PC-9 (cell line): ENCODE measurements around the gene SIRT3. TPM values are rescaled to one million over a fixed set of nuclear protein-coding genes. Genes with fewer than 3 reads are reported as not detected.

Experiments
- BruUV-seq: library from RNA; stranded (reverse); fragments of 400-500 nt; replicated peaks from 2 replicates; lab custom pipeline; 2021; lab: Mats Ljungman, UMichigan
- CTCF ChIA-PET: fragments of 300-600 bp; sonication (Branson Sonifier 250); formaldehyde crosslinking; loops from one replicate; lab custom pipeline; 2022; ENCODE audit warnings: antibody characterized with exemption; lab: Charles Lee
- POLR2A ChIA-PET: fragments of 300-600 bp; sonication (Branson Sonifier 250); formaldehyde crosslinking; loops from one replicate; lab custom pipeline; 2022; ENCODE audit warnings: antibody characterized with exemption; ENCODE audit not compliant: unreplicated experiment; lab: Charles Lee
- DNase-seq, 2 experiments: peaks; one replicate each; pipeline versions ENCODE4 v3.0.0 to v3.0.0-alpha.2; 2015 to 2022; ENCODE audit warnings: mixed read lengths in 1 of 2
- H2AFZ ChIP-seq: fragments of 200-600 bp; sonication (generic); 2 replicates; pipeline ENCODE4 v1.8.1; 2017; ENCODE audit warnings: antibody characterized with exemption
- H3F3A ChIP-seq: fragments of 200-600 bp; sonication (generic); 2 replicates; pipeline ENCODE4 v1.8.1; 2017; ENCODE audit warnings: antibody characterized with exemption, mild to moderate bottlenecking, low read depth; ENCODE audit not compliant: insufficient read depth
- H3K27ac ChIP-seq: fragments of 200-600 bp; sonication (generic); 2 replicates; pipeline ENCODE4 v1.6.1; 2016; ENCODE audit warnings: mixed run types
- H3K27me3 ChIP-seq: fragments of 200-600 bp; sonication (generic); 2 replicates; pipeline ENCODE4 v1.6.1; 2016; ENCODE audit warnings: low read depth, mixed run types; ENCODE audit not compliant: insufficient read depth
- H3K36me3 ChIP-seq: fragments of 200-600 bp; sonication (generic); 2 replicates; pipeline ENCODE4 v1.6.1; 2016; ENCODE audit warnings: low read depth, mixed run types
- H3K4me1 ChIP-seq: fragments of 200-600 bp; sonication (generic); replicated peaks from 2 replicates; pipeline ENCODE4 v1.6.1; 2016; ENCODE audit warnings: mixed run types; ENCODE audit not compliant: insufficient read depth
- H3K4me2 ChIP-seq: fragments of 200-600 bp; sonication (generic); 2 replicates; pipeline ENCODE4 v1.6.1; 2017; ENCODE audit warnings: mixed run types
- H3K4me3 ChIP-seq: fragments of 200-600 bp; sonication (generic); 2 replicates; pipeline ENCODE4 v1.6.1; 2016; ENCODE audit warnings: mixed run types
- H3K79me2 ChIP-seq: fragments of 200-600 bp; sonication (generic); 2 replicates; pipeline ENCODE4 v1.6.1; 2017; ENCODE audit warnings: low read depth, mixed run types
- H3K9me2 ChIP-seq: fragments of 200-600 bp; sonication (generic); 2 replicates; pipeline ENCODE4 v1.8.1; 2017; ENCODE audit warnings: mild to moderate bottlenecking; ENCODE audit not compliant: insufficient read depth
- H3K9me3 ChIP-seq: fragments of 200-600 bp; sonication (generic); 2 replicates; pipeline ENCODE4 v1.8.1; 2016; ENCODE audit warnings: low read depth; ENCODE audit not compliant: insufficient read depth
- H4K20me1 ChIP-seq: fragments of 200-600 bp; sonication (generic); 2 replicates; pipeline ENCODE4 v1.8.1; 2017; ENCODE audit not compliant: insufficient read depth
- EZH2 ChIP-seq: fragments of 200-600 bp; sonication (generic); IDR thresholded peaks from 2 replicates; pipeline ENCODE4 v1.8.0; 2017; ENCODE audit warnings: antibody characterized with exemption, low read depth
- intact Hi-C: fragments of 100-400 bp; cut with micrococcal nuclease; formaldehyde crosslinking; loops from one replicate; pipeline ENCODE4 v1.10.0; 2022; ENCODE audit not compliant: unreplicated experiment
- total RNA-seq: library from RNA; stranded (reverse); gene quantifications from 2 replicates; pipeline ENCODE4 v1.2.3, GENCODE V29; 2021
- TF ChIP-seq, protein P1 (sequence below): fragments of 200-600 bp; sonication (generic); conservative IDR thresholded peaks from 2 replicates; pipeline ENCODE4 v1.6.1; 2017; ENCODE audit warnings: mixed run types, antibody characterized with exemption, mild to moderate bottlenecking, moderate library complexity

SIRT3 gene
- total RNA-seq, 1 experiment from 2014 or later, result 26.0 TPM

DNA sequence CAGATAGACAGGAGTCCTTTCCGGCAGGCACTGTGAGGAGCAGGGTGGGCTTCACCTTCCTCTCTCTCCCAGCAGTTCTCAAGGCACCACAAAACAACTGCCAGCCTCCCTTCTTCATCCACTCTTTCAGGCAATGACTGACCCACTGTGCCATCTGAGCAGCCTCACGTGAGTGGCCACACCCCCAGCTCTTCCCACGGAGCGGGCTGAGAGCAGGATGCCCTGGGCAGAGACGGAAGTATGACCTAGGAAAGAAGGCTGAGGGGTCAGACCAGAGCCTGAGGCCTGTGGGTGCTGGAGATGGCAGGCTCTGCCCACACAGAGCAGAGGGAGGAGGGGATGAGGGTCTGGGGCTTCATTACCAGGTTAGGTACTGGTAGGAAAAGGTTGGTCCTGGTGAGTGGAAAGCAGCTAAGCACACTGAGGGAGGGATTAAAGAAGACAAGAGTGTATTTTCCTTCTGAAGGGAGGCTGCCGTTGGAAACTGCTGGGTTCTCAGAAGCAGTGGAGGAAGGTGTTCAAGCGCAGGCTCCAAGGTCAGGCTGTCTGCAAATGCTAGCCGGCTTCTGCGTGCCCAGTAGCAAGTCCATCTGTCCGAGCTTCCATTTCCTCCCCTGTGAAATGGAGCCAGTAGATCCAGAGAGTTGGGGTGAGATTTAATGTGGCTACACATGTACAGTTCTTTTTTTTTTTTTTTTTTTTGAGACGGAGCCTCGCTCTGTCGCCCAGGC lies 46.7 kb upstream of the SIRT3 start:
- Histone ChIP-seq H2AFZ (no peak overlapping the region), H3K27me3 (no peaks in the 10 kb centered on the region), H3F3A (no peaks in the 10 kb centered on the region), H3K9me3 (no peaks in the 10 kb centered on the region), H3K4me2 (no peak overlapping the region), H4K20me1 (no peaks in the 10 kb centered on the region), H3K9me2 (no peaks in the 10 kb centered on the region), H3K4me3 (no peak overlapping the region), H3K36me3 (no peaks in the 10 kb centered on the region), H3K4me1 (no peaks in the 10 kb centered on the region), H3K79me2 (no peaks in the 10 kb centered on the region), H3K27ac (no peak overlapping the region)
- ChIA-PET CTCF (no interaction called here), POLR2A (interaction anchor here (0.7 kb wide), 2 partner anchors 32 to 272 kb away, joined by 10 to 11 read pairs; no protein-coding TSS in a partner anchor)
- no peak for DNase-seq
- intact Hi-C loops, result no loop called here
- no peak for TF ChIP-seq EZH2
- TF ChIP-seq, protein P1, sequence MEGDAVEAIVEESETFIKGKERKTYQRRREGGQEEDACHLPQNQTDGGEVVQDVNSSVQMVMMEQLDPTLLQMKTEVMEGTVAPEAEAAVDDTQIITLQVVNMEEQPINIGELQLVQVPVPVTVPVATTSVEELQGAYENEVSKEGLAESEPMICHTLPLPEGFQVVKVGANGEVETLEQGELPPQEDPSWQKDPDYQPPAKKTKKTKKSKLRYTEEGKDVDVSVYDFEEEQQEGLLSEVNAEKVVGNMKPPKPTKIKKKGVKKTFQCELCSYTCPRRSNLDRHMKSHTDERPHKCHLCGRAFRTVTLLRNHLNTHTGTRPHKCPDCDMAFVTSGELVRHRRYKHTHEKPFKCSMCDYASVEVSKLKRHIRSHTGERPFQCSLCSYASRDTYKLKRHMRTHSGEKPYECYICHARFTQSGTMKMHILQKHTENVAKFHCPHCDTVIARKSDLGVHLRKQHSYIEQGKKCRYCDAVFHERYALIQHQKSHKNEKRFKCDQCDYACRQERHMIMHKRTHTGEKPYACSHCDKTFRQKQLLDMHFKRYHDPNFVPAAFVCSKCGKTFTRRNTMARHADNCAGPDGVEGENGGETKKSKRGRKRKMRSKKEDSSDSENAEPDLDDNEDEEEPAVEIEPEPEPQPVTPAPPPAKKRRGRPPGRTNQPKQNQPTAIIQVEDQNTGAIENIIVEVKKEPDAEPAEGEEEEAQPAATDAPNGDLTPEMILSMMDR, result no peak
- no TSS peak for BruUV-seq

DNA sequence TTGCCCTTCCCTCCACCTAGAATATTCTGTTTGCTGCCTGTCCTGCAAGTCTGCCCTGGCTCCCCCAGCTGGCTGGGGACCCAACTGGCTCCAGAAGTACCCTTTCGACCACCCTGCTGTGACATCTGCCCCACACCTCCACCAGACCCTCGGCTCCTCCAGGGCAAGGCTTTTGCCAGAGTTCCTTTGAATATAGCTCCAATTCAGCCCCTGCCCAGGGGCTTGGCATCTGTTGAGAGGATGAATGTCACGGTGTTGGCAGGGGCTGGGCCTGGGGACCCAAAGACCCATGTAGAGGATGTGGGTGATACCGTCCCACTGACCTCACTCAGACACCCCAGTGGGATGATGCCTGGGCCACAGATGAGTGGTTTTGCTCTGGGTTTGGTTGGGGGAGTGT lies 46.0 kb upstream of the SIRT3 start:
- Histone ChIP-seq H3K4me1 (no peaks in the 10 kb centered on the region), H3K4me3 (no peak overlapping the region), H3K36me3 (no peaks in the 10 kb centered on the region), H3K9me3 (no peaks in the 10 kb centered on the region), H3K4me2 (no peak overlapping the region), H2AFZ (no peak overlapping the region), H3K27ac (no peak overlapping the region), H3F3A (no peaks in the 10 kb centered on the region), H3K27me3 (no peaks in the 10 kb centered on the region), H3K79me2 (no peaks in the 10 kb centered on the region), H3K9me2 (no peaks in the 10 kb centered on the region), H4K20me1 (no peaks in the 10 kb centered on the region)
- ChIA-PET POLR2A (no interaction called here), CTCF (no interaction called here)
- intact Hi-C loops, result no loop called here
- TF ChIP-seq, protein P1, result no peak
- no peak for TF ChIP-seq EZH2
- no TSS peak for BruUV-seq
- no peak for DNase-seq

DNA sequence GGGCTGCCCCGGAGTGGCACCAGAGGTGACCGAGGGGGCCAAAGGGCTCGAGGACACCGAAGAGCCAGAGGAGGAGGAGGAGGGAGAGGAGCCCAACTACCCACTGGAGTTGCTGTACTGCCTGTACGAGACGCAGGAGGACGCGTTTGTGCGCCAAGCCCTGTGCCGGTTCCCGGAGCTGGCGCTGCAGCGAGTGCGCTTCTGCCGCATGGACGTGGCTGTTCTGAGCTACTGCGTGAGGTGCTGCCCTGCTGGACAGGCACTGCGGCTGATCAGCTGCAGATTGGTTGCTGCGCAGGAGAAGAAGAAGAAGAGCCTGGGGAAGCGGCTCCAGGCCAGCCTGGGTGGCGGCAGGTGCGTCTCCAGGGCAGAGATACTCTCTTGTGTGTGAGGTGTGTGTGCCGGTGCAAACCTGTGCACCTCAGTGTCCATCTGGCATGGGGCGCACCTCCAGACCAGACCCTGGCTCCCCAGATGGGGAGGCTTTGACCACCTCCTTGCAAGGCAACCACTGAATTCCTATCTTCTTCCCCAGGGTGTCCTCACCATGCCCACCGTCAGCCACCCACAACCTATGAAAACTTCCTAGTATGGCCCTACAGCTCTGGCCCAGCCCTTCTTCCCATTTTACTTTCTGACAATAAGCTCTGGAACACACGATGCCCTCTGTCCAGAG lies 45.5 kb upstream of the SIRT3 start:
- POLR2A ChIA-PET, result no interaction called here
- no TSS peak for BruUV-seq
- CTCF ChIA-PET, result no interaction called here
- H3K4me2 ChIP-seq, result no peak overlapping the region
- H3K36me3 ChIP-seq, result no peaks in the 10 kb centered on the region
- no peak for DNase-seq
- H2AFZ ChIP-seq, result no peak overlapping the region
- no peaks in the 10 kb centered on the region for H3F3A ChIP-seq
- no peak overlapping the region for H3K4me3 ChIP-seq
- TF ChIP-seq, protein P1, result no peak
- no peak for TF ChIP-seq EZH2
- no peaks in the 10 kb centered on the region for H3K9me3 ChIP-seq
- no peaks in the 10 kb centered on the region for H3K4me1 ChIP-seq
- H4K20me1 ChIP-seq, result no peaks in the 10 kb centered on the region
- no peaks in the 10 kb centered on the region for H3K27me3 ChIP-seq
- no peaks in the 10 kb centered on the region for H3K9me2 ChIP-seq
- intact Hi-C loops, result no loop called here
- no peak overlapping the region for H3K27ac ChIP-seq
- H3K79me2 ChIP-seq, result no peaks in the 10 kb centered on the region
